GM13976 (cell line): Measurements from ENCODE around the gene DLX4.

Experiments
- DNase-seq: peaks from one replicate; pipeline ENCODE4 v3.0.0; 2012; ENCODE audit warnings: low spot score
- in situ Hi-C: fragments of 300-500 bp; cut with MboI; formaldehyde crosslinking; loops from one replicate; pipeline ENCODE4 v1.12.0; 2022; ENCODE audit warnings: low sequenced_read_pairs, mixed read lengths, inconsistent platforms; ENCODE audit not compliant: unreplicated experiment
- TF ChIP-seq, protein P1 (sequence below): IDR thresholded peaks from 2 replicates; pipeline ENCODE4 v1.5.1; 2012; ENCODE audit warnings: borderline replicate concordance, mild to moderate bottlenecking; ENCODE audit not compliant: insufficient read depth; ENCODE audit errors: extremely low read depth, missing control alignments, control extremely low read depth

DLX4 gene

GRCh38 chr17:49952912-49953497, 16.0 kb upstream of the DLX4 start:
- DNase-seq: no peak
- in situ Hi-C loops: no loop called here
- TF ChIP-seq, protein P1, sequence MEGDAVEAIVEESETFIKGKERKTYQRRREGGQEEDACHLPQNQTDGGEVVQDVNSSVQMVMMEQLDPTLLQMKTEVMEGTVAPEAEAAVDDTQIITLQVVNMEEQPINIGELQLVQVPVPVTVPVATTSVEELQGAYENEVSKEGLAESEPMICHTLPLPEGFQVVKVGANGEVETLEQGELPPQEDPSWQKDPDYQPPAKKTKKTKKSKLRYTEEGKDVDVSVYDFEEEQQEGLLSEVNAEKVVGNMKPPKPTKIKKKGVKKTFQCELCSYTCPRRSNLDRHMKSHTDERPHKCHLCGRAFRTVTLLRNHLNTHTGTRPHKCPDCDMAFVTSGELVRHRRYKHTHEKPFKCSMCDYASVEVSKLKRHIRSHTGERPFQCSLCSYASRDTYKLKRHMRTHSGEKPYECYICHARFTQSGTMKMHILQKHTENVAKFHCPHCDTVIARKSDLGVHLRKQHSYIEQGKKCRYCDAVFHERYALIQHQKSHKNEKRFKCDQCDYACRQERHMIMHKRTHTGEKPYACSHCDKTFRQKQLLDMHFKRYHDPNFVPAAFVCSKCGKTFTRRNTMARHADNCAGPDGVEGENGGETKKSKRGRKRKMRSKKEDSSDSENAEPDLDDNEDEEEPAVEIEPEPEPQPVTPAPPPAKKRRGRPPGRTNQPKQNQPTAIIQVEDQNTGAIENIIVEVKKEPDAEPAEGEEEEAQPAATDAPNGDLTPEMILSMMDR: no peak

DNA sequence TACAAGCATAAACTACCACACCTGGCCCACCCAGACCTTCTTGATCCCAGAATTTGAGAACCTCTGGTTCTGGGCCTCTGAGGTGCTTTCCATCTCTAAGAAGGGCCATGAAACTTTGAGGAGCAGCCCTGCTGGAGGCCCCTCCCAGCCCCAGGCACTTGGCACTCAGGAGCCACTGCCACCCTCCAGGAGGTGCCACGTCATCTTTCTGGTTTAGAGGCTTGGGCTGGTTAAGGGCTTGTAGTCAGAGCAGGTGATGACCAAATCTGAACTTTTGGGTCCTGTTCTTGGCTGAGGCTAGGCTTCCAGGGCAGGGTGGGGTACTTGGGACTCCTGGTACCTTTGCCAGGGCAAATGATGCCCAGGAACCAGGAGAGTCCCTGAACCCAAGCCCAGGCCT, 13.8 kb upstream of the DLX4 start:
- in situ Hi-C loops: no loop called here
- DNase-seq: no peak
- TF ChIP-seq, protein P1: no peak

DNA sequence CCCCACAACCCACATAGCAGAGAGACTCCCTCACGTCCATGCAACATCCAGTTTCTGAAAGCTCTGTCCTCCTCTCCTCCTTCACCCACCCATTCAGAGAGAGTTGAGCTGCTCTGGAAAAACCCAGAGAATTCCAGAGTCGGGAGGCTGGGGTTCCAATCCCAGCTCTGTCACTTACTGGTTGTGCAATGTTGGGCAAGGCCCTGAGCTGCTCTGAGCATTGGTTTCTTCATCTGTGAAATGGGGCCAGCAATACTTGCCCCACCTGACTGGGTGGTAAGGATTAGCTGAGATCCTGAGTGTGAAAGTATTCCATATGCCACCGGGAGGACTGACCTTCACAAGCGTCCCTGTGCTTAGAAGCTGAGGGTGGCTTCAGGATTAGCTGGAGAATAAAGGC, 12.2 kb upstream of the DLX4 start:
- no peak for DNase-seq
- TF ChIP-seq, protein P1: no peak
- in situ Hi-C loops: no loop called here

DNA sequence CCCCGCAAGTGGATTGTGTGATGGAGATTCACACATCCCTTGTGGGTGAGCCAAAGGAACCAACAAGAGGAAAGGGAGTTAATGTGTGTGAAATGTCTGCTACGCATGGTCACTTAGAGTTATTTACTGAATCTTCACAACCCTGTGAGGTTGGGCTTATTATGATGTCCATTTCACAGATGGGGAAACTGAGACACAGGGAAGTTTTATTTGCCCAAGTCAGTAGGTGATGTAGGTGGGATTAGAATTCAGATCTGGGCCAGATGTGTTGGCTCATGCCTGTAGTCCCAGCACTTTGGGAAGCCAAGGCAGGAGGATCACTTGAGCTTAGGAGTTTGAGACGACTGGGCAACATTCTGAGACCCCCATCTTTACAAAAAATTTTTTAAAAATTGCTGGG, 11.6 kb upstream of the DLX4 start:
- TF ChIP-seq, protein P1: no peak
- in situ Hi-C loops: no loop called here
- DNase-seq: no peak

- no peak for DNase-seq
- in situ Hi-C loops: no loop called here
- TF ChIP-seq, protein P1: no peak
These were observed 10.3 kb upstream of the DLX4 start for GRCh38 chr17:49958723-49959122.

DNA sequence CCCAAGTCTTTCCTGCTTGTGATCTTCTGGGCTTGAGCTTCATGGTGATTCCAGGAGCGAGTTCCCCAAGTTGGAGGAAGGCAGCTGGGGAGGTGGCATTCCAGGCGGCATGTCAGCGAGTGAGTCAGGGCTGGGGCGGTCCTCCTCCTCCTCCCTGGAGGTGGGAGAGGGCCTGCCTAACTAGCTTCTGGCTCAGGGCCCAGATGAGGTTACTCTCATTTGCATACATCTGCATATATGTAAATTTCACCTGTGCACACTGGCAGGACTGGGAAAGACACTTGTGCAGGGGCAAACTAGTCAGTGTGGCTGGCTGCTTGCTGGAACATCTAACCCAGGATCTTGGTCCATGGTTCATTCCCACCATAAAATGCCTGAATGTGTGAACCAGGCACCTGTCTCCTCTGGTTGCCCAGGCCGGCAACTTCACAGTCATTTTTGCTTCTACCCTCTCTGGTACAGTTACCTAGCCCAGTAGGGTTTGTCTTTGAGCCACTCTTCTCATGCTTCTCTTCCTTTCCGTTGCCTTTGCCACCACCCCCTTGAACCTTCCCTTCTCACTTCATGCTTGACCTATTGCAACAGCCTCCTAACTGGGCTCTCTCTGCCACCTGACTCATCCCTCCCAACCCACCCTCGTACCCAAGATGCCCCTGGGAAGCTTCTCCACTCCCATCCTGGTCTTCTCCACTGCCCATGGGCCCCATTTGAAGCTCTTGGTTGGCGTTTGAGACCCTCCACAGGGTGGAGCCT, 9.6 kb upstream of the DLX4 start:
- TF ChIP-seq, protein P1: no peak
- in situ Hi-C loops: no loop called here
- no peak for DNase-seq
